Activated T-helper 1 cell treated with anti-CD3 and anti-CD28 coated beads, Interleukin-12 subunit alpha, Interleukin-12 subunit beta, Interleukin-2, Interleukin-4 antibody, amounts not matched to agents 30 ng/mL and 10 ng/mL and 1 ng/mL, durations not matched to agents 14 hours and 24 hours and 36 hours (primary cell): ENCODE measurements around the gene FSTL3. TPM values are rescaled to one million over a fixed set of nuclear protein-coding genes. Genes with fewer than 3 reads are reported as not detected.

ENCODE experiments used
- DNase-seq: peaks from one replicate; pipeline ENCODE4 v3.0.0; 2021; ENCODE audit warnings: low spot score
- H3K27ac Mint-ChIP-seq: one replicate; pipeline ENCODE4 v1.8.0; 2021; ENCODE audit warnings: mild to moderate bottlenecking, mixed read lengths
- H3K27me3 Mint-ChIP-seq: one replicate; pipeline ENCODE4 v1.8.0; 2022; ENCODE audit warnings: mild to moderate bottlenecking, moderate library complexity, mixed read lengths; ENCODE audit not compliant: insufficient read depth
- H3K36me3 Mint-ChIP-seq: one replicate; pipeline ENCODE4 v1.8.0; 2021; ENCODE audit warnings: low read depth, mixed read lengths
- H3K4me1 Mint-ChIP-seq: one replicate; pipeline ENCODE4 v1.8.0; 2021; ENCODE audit warnings: low read depth, mixed read lengths
- H3K4me3 Mint-ChIP-seq: one replicate; pipeline ENCODE4 v1.8.0; 2021; ENCODE audit warnings: mild to moderate bottlenecking, moderate library complexity, mixed read lengths
- H3K9me3 Mint-ChIP-seq: one replicate; pipeline ENCODE4 v1.8.0; 2021; ENCODE audit warnings: mixed read lengths
- intact Hi-C: fragments of 100-400 bp; cut with micrococcal nuclease; formaldehyde crosslinking; loops from one replicate; pipeline ENCODE4 v1.15.1; 2024
- total RNA-seq: library from RNA; stranded (reverse); gene quantifications from 2 replicates; pipeline ENCODE4 v1.2.3, GENCODE V29; 2022

Gene FSTL3
- total RNA-seq, 1 donor from 2014 or later, result 5.6 TPM

- Mint-ChIP-seq H3K4me3 (no peak overlapping the region), H3K27ac (no peak overlapping the region), H3K9me3 (no peaks in the 10 kb centered on the region), H3K36me3 (peaks cover 2% of the 10 kb centered on the region), H3K27me3 (peaks cover 28% of the 10 kb centered on the region), H3K4me1 (no peaks in the 10 kb centered on the region)
- DNase-seq, result no peak
- intact Hi-C loops, result no loop called here
Measured at GRCh38 chr19:704447-704741, 28.2 kb downstream of the FSTL3 start.

- Mint-ChIP-seq H3K4me1 (no peaks in the 10 kb centered on the region), H3K36me3 (peaks cover 2% of the 10 kb centered on the region), H3K9me3 (no peaks in the 10 kb centered on the region), H3K27me3 (peaks cover 32% of the 10 kb centered on the region), H3K4me3 (no peak within 1 kb of the TSS), H3K27ac (no peak within 1 kb of the TSS)
- DNase-seq, result no peak
- intact Hi-C loops, result no loop called here
Measured at GRCh38 chr19:708154-709143, 32.3 kb downstream of the FSTL3 start, which contains the start of gene PALM. Gene PALM, plus strand, starts transcription at chr19:708935. Its CDS starts 212 bp downstream, at chr19:709147.

GRCh38 chr19:709196-709964 is 33.2 kb downstream of the FSTL3 start:
- Mint-ChIP-seq H3K9me3 (no peaks in the 10 kb centered on the region), H3K36me3 (peaks cover 2% of the 10 kb centered on the region), H3K27ac (no peak overlapping the region), H3K27me3 (peaks cover 32% of the 10 kb centered on the region), H3K4me1 (no peaks in the 10 kb centered on the region), H3K4me3 (no peak overlapping the region)
- intact Hi-C loops, result no loop called here
- DNase-seq, result no peak

DNA sequence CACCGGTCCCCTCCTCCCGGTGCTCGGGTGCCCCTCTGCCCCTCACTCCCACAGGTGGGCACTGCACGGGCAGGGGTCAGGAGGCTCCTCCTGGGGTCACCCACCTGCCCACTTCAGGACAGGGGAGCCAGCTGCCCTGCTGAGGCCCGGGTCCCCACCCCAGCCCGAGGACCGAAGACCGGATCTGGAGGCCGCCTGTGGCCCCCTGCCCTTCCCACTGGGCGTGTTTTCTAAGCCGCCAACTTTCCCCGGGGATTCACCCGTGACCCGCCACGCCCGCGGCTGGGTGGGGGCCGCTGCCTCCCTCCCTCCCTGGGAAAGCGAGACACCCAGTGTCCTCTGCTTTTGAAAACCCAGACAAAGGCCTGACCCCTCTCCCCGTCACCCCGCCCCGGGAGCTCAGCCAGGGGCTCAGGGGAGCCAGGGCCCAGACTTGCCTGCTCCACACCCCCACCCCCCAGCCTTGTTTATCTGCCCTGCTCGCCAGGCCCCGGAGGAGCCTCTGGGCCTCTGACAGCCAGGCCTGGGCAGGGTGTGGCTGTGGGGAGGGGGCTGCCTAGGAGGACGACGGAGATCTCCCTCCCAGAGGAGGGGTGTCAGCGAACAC is 33.9 kb downstream of the FSTL3 start:
- DNase-seq, result no peak
- Mint-ChIP-seq H3K9me3 (no peaks in the 10 kb centered on the region), H3K27ac (no peak overlapping the region), H3K4me1 (no peaks in the 10 kb centered on the region), H3K36me3 (peaks cover 2% of the 10 kb centered on the region), H3K4me3 (no peak overlapping the region), H3K27me3 (peaks cover 32% of the 10 kb centered on the region)
- intact Hi-C loops, result no loop called here

- Mint-ChIP-seq H3K36me3 (peaks cover 2% of the 10 kb centered on the region), H3K9me3 (peaks cover 6% of the 10 kb centered on the region), H3K4me1 (no peaks in the 10 kb centered on the region), H3K4me3 (no peak overlapping the region), H3K27ac (no peak overlapping the region), H3K27me3 (peaks cover 29% of the 10 kb centered on the region)
- intact Hi-C loops, result no loop called here
- no peak for DNase-seq
Measured at GRCh38 chr19:710767-711166, 34.6 kb downstream of the FSTL3 start.

DNA sequence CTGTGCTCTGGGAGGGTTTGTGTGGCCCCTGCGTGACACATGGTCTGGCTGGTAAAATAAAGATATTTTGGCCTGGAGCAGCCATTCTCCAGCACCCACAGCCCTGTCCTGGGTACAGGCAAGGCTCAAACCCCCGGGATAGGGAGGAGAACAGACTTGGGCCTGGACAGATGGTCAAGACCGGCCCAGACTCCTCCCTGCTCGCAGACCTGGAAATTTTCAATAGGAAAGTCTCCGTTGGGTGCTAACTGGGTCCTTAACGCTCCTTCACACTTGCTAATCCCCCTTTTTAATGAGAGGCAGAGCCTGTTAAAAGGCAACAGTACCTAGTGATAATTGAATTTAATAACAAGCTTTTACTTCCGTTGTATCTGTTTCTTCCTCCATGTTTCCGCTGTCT is 35.1 kb downstream of the FSTL3 start:
- no peak for DNase-seq
- Mint-ChIP-seq H3K36me3 (peaks cover 2% of the 10 kb centered on the region), H3K4me3 (no peak overlapping the region), H3K4me1 (no peaks in the 10 kb centered on the region), H3K9me3 (peaks cover 8% of the 10 kb centered on the region), H3K27ac (no peak overlapping the region), H3K27me3 (peaks cover 27% of the 10 kb centered on the region)
- intact Hi-C loops, result no loop called here

DNA sequence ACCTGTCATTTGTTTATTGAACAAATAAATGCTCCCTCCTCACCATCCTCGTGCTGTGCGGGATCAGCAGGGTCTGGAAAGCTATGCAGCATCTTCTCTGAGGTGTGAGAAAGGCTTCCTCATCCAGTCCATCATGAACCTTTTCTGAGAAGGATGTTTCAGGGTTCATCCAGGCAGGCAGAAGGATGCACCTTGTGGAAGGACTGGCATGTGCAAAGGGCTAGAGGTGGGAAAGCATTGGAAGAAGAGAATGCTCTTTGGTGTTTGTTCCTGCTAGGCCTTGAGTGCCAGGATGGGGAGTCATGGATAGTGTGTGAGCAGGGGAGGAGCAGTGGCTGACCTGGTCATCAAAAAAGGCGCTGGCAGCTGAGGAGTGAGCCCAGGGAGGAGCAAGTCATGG is 39.2 kb downstream of the FSTL3 start:
- H3K27ac Mint-ChIP-seq, result no peak overlapping the region
- H3K9me3 Mint-ChIP-seq, result peaks cover 8% of the 10 kb centered on the region
- H3K4me3 Mint-ChIP-seq, result no peak overlapping the region
- intact Hi-C loops, result no loop called here
- no peaks in the 10 kb centered on the region for H3K36me3 Mint-ChIP-seq
- no peaks in the 10 kb centered on the region for H3K4me1 Mint-ChIP-seq
- H3K27me3 Mint-ChIP-seq, result peaks cover 13% of the 10 kb centered on the region
- DNase-seq, result no peak

- H3K4me3 Mint-ChIP-seq, result no peak overlapping the region
- no peak overlapping the region for H3K27ac Mint-ChIP-seq
- H3K27me3 Mint-ChIP-seq, result peaks cover 11% of the 10 kb centered on the region
- no peaks in the 10 kb centered on the region for H3K36me3 Mint-ChIP-seq
- H3K9me3 Mint-ChIP-seq, result peaks cover 8% of the 10 kb centered on the region
- H3K4me1 Mint-ChIP-seq, result no peaks in the 10 kb centered on the region
- intact Hi-C loops, result no loop called here
- no peak for DNase-seq
Measured at GRCh38 chr19:718251-718951, 42.2 kb downstream of the FSTL3 start.

DNA sequence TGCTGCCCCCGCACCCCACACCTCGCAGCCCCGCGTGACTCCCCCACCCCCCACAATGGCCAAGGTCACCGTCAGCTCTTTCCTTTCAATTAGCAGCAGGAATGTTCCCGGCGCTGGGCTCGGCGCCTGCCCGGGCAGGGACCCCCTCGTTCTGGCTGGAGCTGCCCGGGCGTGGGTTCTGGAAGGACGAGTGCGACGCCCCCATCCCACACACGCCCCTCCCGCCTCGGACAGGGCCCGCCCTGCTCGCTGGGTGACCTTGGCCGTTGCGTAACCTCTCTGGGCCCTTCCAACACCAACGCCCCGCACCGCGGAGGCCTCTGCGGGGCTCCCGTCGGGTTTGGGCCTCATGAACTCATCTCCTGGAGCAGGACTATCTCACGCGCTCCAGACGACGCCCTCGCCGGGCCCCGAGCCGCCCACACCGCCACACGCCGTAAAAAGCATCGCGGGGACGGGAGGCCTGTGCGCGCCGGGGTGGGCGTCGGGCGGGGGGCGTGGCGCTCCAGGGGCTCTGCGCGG is 42.9 kb downstream of the FSTL3 start:
- intact Hi-C loops, result no loop called here
- H3K4me1 Mint-ChIP-seq, result no peaks in the 10 kb centered on the region
- peaks cover 11% of the 10 kb centered on the region for H3K27me3 Mint-ChIP-seq
- H3K9me3 Mint-ChIP-seq, result peaks cover 8% of the 10 kb centered on the region
- no peak overlapping the region for H3K27ac Mint-ChIP-seq
- no peak for DNase-seq
- no peak overlapping the region for H3K4me3 Mint-ChIP-seq
- H3K36me3 Mint-ChIP-seq, result no peaks in the 10 kb centered on the region

GRCh38 chr19:719636-720344 is 43.6 kb downstream of the FSTL3 start:
- Mint-ChIP-seq H3K27ac (no peak overlapping the region), H3K27me3 (peaks cover 11% of the 10 kb centered on the region), H3K9me3 (peaks cover 8% of the 10 kb centered on the region), H3K36me3 (no peaks in the 10 kb centered on the region), H3K4me3 (no peak overlapping the region), H3K4me1 (no peaks in the 10 kb centered on the region)
- no peak for DNase-seq
- intact Hi-C loops, result no loop called here

- Mint-ChIP-seq H3K27me3 (peaks cover 11% of the 10 kb centered on the region), H3K9me3 (peaks cover 4% of the 10 kb centered on the region), H3K27ac (no peak overlapping the region), H3K4me3 (no peak overlapping the region), H3K4me1 (no peaks in the 10 kb centered on the region), H3K36me3 (no peaks in the 10 kb centered on the region)
- intact Hi-C loops, result no loop called here
- no peak for DNase-seq
Measured at GRCh38 chr19:720345-721160, 44.4 kb downstream of the FSTL3 start.
